ENCODE measurements around the gene CCNL2.

The CCNL2 gene

DNA sequence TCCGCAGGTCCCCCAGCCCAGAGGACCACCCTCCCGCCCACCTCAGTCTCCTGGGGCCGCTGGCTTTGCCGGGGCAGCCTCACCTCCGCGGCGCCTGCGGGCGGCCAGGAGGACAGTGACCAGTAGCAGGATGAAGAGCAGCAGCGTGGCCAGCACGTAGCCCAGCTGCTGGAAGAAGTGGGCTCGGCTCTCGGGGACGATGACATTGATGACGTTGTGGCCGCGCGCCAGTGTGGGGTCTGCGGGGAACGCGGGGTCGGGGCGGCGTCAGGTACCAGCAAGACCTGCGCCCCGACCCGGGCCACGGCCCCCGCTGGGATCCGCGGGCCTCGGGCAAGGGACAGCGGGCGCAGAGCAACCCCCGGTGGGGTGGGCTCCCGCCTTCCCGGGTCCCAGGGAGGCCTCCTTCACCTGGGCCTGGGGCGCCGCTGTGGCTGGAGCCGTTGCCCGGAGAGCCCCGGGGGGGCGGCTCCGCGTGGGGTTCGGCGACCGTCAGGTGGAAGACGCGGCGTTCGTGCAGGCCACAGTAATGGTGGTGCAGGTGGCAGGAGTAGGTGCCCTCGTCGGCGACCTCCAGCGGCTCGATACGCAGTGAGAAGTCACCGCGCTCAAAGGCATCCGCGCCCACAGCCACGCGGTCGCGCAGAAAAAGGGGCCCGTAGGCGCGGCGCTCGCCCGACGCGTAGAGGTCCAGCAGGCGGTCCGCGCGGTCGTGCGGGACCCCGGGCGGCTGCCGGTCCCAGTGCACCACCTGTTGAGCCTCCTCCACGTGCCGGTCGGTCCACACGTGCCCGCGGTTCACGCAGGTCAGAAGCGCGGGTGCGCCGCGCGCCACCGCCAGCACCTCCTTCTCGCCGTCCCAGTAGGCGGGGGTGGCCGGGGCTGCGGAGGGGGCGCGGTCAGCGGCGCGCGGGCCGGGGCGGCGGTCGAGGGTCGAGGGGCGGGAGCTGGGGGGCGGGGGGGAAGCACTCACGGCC, 44.6 kb downstream of the CCNL2 start:
- DNase-seq, result peak; percentile 28

DNA sequence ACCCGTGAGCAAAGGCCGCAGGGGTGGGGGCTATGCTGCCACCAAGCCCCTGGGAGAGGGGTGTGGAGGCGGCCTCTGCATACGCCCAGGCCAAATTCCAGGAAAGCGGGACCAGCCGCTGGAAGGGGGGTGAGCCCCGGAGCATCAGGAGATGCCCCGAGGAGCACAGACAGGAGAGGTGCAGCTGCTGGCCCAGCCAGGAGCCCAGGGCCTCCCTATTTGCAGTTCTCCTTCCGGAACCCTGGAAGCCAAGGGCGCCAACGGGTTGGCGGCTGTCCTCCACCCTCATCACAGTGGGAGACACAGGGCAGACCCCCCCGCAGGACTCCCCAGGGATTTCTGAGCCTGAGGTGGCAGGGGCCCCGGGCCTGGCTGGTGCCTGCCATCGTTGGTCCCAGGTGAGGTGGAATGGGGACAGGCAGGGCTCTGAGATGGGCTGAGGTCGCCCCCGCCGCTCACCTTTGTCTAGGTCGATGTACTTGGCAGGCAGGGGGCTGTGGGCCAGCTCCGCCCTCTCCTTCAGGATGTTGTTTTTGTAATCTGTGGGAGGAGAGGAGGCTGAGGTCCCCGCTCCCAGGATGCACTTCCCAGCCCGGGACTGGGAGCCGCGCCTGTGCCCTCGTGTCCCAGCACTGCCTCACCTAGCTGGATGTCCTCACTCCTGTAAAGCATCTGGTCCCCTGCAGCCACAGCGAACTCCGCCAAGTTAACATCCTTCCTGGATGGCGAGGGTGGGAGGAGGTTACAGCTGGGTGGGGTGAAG, 45.6 kb downstream of the CCNL2 start:
- no peak for DNase-seq

DNA sequence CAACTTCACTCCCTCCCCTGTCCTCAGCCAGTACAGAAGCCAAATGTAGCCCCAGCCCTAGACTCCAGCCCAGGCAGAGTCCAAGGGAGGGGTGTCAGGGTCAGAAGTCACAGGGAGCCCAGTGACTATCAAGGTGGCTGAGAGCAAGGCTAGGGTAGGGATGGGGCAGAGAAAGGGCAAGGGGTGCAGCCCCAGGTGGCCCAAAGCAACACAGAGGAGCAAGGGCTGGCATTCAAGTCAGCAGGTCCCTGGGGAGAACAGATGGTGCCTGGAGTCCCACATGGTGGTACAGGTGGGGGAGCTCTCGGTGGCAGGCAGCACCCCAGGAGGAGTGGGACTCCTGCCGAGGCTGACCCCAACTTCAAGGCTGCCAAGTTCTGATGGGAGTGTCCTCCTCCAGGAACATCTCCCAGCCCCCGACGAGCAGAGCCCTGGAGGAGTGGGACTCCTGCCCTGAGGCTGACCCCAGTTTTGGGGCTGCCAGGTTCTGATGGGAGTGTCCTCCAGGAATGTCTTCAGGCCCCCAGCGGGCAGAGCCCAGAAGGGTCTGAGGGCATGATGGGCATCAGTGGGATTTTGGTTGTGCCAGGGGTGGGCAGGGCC, 46.2 kb downstream of the CCNL2 start:
- no peak for DNase-seq

DNA sequence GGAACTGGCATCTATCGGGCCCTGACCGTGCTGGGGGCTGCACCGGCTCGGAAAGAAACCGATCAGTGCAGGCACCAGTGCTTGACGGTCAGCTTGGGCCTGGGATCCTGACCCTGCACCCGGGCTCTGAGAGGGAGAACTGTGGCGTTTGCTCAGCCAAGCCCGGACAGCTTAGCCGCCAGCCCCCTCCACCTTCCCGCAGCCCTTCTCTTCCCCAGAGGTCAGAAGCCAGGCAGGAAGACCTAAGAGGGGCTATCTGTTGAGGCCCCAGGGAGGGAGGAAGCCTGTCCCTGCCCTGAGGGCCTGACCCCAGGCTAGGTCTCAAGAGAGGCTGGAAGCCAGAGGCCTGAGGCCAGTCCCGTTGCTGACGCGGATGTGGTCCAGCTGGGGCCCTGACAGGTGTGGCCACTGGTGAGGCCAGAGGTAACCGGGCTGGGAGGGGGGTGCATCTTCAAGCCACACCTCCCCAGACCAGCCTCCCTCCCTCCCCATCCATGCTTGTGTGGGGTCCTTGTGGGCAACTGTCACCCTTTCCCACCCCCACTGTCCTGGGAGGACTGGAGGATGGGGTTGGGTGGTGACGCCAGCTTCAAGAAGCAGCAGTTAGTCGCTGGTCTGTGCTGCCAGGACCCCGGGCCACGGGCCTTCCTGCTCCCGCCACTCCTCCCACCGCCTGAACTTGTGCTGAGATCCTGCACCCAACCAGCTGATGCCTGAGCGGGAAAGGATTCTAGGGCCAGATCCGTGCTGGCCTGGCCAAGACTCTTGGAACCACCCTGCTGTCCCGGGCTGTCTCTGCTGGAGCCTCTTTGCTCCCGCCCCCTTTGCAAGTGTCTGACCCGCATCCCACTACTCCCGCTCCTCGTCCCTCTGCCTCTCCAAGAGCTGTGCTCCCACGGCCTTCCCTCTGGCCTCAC, 47.4 kb downstream of the CCNL2 start:
- no peak for DNase-seq

DNA sequence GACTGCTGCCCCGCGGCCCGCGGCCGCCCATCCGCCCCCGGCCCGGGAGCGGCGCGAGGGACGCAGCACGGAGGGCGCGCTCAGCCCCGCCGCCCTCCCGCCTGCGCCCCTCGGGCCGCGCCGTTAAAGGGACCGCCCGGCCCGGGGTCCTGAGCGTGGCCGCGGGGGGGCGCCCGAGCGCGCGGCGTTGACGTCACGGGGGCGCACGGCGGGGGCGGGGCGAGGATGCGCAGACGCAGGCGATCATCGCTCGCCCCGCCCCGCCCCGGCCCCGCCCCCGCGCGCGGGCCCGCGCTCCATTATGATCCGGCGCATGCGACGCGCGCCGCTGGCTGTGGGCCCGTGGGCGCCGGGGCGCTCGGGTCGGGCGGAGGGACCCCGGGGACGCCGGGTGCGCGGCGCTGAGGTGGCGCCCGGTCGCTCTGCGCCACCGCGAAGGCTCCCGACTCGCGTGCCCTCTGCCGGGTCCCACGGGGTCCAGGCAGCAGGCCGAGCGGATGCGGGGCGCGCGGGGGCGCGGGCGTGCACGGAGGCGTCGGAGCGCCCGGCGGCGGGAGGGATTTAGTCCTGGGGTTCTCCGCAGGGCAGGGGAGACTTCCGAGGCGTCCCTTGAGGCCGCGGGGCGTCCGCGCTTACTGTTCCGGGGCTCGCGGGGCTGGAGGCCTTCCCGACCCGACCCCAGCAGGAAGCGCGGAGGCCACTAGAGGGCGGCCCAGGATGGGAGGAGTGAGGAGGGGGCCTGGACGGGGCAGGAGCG, 49.7 kb downstream of the CCNL2 start, which contains the start of gene DVL1:
Gene DVL1 (minus strand): TSS at position 163 of the 757 bp plus-strand sequence. CDS start 353 bp downstream, outside the sequence.
- peak; percentile 73 for DNase-seq

DNA sequence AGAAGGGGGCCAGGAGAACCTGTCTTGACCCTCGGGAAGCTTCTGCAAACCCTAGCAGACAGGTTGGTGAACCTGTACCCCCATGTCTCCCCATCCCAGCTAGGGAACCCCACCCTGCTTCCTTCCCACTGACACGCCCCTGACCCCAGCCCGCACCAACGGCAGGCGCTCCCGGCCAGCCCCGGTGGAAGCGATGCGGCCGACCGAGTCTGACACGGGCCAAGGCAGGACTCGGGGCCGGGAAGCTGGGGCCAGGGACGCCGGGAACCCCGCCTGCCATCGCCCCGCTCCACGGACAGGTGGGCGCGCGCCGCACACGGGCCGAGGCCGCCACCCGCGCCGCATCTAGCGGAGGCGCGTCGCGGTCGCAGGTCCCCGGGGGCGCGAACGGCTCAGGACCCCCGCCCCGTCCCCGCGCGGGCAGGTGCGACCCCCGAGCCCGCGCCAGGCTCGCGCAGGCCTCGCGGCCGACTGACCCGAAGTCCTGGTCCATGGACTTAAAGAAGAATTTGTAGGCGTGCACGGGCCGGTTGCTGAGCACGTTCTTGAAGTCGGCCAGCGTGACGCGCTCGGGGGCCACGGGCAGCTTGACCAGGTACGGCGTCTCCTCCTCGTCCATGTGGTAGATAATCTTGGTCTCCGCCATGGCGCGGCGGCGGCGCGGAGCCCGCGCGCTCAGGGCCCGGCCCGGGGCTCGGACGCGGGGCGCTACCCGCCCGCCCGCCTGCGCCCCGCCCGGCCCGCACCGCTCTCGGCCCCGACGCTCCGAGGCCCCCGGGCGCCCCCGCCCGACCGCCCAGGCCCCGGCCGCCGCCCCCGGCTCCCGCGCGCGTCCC, 50.5 kb downstream of the CCNL2 start:
- DNase-seq, result no peak

DNA sequence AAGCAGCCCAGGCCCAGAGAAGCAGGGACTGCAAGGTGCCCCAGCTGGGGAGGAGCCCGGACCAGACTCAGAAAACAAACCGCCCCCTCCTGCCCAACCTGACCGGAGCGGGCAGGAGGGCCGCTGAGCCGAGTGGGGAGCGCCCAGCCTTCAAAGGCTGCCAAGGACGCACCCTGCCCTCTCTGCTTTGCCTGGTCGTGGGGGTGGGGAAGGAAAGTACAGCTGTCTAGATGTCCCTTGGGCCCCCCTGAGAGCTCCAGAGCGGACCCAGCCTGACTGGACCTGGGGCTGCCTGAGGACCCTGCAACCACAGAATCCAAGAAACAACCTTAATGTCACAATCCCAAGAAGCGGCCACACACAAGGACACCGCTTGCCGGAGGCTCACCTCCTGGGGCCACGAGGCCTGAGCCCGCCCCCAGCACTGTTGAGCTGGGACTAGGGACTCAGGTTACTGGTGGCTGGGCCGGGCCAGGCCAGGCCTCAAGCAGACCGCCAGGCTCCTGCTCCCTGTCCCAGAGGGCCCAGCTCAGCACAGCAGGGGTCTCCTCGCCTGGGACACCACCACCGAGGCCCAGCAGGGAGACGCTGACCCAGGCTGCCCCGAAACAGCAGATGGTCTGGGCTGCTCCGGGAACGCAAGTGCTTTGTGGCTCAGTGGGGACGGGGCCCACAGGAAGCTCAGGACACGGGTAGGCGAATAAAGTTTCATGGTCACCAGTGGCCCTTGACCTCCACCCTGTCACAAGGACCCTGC, 51.3 kb downstream of the CCNL2 start:
- no peak for DNase-seq

DNA sequence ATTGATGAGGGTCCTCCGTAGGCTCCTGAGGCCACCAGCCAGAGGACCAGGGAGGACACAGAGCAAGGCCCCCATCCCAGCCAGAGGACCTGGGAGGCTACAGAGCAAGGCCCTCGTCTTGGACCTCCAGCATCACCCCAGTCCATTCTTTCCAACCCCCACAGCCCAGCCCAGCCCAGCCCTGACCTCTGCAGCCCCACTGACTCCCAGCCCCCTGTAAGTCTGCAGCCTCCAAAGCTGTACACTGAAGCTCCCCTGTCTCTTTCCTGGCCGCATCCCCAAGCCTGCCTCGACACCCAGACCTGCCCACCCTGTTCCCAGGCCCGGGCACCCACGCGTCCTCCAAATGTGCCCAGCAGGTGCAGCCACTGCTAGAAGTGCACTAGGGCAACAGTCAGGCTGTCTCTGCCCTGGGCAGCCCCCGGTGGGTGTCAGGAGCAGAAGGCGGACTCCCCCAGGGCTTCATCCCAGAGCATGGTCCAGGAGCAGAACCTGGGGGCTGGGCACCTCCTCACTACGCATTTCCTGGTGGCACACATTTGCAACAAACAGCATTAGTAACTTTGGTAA, 52.0 kb downstream of the CCNL2 start:
- DNase-seq, result no peak

DNA sequence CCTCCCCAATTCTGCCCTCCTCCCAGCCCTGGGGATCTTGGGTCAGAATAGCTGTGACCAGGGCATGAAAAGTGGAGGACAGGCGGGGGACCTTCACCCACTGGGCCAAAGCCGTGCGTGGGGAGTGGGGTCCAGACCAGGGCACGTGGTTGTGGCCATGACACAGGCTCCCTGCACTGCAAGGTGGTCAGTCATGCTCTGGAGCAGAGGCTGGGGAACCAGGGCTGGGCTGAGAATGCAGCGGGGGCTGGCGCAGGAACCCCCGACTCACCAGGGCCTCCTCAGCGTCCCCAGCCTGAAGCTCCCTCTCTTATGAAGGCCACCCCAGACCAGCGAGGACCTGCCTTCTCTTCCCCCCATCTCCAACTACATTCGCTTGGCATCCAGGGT, 52.6 kb downstream of the CCNL2 start:
- DNase-seq, result no peak

DNA sequence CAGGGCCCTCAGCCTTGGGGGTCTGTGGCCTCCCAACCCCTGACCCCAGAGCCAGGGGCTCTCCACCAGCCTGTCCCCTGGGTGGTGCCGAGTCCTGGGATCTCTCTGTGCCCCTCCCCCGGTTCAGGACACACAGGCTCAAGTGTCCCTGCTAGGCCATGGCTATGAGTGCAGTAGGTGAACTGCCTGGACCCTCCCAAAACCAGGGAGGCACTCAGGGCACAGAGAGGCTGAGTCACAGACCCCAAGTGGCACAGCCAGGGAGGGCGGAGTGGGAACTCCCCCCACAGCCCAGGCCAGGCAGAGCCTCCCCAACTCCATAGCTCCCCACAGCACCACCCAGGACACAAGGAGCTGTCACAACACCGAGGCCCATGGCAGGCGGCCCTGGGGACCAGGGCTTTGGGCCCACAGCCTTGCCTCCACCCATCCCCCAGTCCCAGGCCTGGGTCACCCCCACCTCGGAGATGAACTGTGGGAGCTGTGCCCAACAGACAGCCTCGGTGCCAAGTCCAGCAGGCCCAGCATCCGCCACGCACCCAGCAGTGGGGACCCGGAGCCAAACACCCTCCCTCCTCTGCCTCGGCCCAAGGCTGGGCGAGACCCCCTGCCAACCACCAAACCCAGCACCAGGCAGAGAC, 53.2 kb downstream of the CCNL2 start:
- no peak for DNase-seq

DNA sequence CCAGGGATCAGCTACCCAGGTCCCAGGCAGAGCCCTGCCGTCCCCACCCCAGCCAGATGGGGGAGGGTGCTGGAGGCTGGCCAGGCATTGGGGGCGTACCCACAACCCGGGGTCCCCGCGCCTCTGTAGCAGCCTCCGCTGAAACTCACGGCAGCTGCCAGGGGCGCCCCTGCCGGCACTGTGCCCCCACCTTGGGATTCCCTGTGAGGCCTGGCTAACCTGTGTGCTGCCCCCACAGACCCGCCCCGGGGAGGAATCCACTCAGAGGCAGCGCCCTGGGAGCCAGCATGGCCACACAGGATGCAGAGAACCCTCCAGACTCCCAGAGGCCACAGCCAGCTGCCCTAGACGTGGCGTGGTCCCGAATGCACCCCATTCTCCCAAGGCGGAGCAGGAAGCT, 53.8 kb downstream of the CCNL2 start:
- no peak for DNase-seq

DNA sequence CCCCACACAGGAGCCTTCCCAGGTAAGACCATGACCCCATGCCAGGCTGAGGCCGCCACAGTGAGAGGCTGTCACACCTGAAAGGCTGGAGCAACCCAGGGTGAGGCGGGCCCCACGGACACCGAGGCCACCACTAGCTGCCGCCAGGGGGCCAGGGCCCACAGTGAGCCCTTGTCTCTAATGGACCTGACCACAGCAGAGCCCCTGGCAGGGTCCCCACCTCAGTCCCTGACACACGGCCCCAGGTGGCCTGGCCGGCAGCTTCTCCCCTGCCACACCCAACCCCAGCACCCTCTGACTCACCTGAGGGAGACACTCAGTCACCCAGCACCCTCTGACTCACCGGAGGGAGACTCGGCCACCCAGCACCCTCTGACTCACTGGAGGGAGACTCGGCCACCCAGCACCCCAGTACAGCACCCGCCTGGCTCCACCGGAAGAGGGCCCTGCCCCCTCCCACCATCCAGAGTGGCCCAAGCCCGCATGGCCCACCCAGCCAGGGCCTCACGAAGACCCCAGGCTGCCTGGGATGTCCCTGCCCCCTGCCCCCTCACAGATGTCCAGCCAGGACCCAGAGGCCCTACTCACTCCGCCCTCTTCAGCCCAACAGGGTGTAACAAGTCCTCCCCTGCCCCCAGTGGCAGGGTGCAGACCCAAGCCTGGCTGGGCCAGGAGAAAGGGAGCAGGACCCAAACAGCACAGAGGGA, 54.3 kb downstream of the CCNL2 start:
- no peak for DNase-seq

DNA sequence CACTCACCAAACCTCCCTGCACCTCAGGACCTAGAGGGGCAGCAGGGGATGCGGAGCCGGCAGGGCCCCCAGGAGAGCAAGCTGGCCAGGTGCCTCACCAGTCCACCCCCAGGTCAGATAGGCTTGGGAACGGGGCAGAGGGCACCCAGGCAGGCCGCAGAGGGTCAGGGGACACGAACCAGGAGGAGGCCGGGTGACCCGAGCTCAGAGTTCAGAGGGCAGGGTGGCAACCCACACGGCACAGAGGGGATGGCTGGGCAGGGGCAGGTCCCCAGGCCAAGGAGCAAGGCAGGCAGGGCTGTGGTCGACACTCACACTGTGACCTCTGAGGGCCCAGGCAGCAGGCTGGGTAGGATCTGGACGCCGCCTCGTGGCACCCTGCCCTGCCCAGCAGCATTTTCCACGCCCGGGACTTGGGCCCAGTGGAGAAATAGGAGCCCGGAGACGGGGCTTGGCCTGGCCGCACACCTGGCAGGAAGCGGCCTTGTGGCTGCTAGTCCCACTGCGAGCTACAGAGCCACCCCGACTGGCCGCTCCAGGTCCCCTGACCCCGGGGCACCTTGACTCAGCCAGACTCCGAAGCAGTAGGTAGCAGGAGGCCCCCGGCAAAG, 55.2 kb downstream of the CCNL2 start:
- DNase-seq, result no peak

DNA sequence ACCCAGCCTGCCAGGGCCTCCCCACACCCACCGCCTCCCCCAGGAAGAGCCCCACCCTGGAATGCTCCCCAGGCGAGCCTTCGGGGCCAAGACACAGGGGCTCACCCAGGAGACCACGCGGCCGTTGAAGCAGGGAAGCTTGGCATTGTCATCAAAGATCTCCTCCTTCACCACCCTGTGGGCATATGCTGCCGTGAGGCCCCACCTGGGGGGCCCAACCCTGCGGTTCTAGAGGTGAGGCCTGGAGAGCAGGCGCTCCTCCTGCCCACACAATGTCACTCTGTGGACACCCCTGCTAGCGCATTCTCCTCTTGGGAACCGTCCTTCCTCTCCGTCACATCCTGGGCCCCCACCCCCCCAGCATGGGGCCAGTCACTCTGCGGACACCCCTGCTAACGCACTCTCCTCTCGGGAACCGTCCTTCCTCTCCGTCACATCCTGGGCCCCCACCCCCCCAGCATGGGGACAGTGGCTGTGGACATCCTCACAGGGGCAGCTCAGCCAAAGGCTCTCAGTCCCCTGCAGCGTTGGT, 56.5 kb downstream of the CCNL2 start:
- DNase-seq, result no peak

DNA sequence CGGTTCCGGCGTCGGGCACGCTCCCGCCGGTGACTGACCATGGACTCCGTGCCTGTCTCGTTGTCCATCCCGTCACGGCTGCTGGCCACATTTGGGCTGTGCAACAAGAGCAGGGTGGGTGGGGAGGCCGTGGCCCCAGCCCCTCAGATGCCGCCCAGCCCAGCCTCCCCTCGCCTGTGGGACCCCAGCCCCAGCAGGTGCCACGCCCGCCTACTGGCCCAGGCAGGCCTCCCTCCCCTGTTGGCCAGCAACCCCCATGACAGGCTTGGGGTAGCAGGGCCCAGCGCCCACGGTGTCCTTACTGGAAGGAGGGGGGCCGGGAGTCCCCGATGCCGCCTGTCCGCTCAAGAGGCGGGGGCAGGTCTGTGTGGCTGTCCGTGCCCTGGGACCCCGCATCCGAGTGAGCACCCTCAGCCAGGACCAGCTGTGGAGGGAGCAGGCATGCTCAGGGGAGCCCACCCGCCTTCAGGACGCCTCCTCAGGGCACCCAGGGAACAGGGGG, 57.0 kb downstream of the CCNL2 start:
- DNase-seq, result no peak

DNA sequence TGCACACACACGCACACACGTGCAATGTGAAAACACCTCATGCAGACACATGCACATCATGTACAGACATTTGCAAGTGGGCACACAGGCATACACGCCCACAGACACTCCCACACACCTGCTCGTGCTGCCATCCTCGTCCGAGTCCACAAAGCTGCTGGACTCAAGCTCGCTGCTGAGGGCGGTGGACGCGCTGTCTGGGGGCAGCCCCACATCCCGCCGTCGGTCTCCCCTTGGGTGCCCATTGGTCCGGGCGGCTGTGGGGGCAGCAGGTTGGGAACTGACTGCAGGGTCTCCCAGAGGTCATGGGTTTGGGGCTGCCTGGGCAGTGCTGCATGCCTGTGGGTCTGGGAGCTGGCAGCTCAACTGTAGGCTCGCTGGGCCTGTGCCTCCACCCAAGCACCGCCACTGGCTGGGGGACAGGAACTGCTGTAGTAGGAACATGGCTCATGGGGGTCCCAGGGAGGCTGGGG, 57.5 kb downstream of the CCNL2 start:
- DNase-seq, result no peak

Measured in CD4-positive, alpha-beta T cell treated with Interleukin-17A for 1 hour (primary cell).